Upper lobe of left lung (tissue), 4 donors: ENCODE measurements around the gene MAGI2.

Experiments used
- CTCF ChIP-seq, 6 experiments: fragments of 450-650 bp in 4 of 6; fragments of 200-600 bp in 2 of 6; sonication (generic) in 2 of 6; IDR thresholded peaks; one replicate each; pipeline ENCODE4 v1.5.1; 2016 to 2019; ENCODE audit warnings: antibody characterized with exemption in 6 of 6
- EP300 ChIP-seq, 4 donors: sonication (generic); formaldehyde crosslinking; IDR thresholded peaks; one replicate each; pipeline ENCODE4 v1.5.1; 2017; ENCODE audit warnings: antibody characterized with exemption in 4 of 4, control low read depth in 2 of 4
- POLR2A ChIP-seq, 4 donors: fragments of 450-650 bp; IDR thresholded peaks; one replicate each; pipeline ENCODE4 v1.5.1; 2016 to 2017; ENCODE audit warnings: antibody characterized with exemption in 4 of 4, mild to moderate bottlenecking in 2 of 4

GRCh38 chr7:79175374-79175773 lies 278.1 kb downstream of the MAGI2 start:
- TF ChIP-seq CTCF (IDR thresholded peaks at IDR 0.05) (no peak), POLR2A (IDR thresholded peaks at IDR 0.05) (no peak), EP300 (IDR thresholded peaks at IDR 0.05) (no peak)
